HG03159 (cell line): ENCODE results near the gene RPS6KB2.

Experiments used
- ATAC-seq: cut with Tn5 transposase; IDR thresholded peaks from one replicate; pipeline ENCODE4 v1.9.1; 2021; ENCODE audit warnings: mild to moderate bottlenecking, moderate library complexity; ENCODE audit not compliant: unreplicated experiment

The RPS6KB2 gene

DNA sequence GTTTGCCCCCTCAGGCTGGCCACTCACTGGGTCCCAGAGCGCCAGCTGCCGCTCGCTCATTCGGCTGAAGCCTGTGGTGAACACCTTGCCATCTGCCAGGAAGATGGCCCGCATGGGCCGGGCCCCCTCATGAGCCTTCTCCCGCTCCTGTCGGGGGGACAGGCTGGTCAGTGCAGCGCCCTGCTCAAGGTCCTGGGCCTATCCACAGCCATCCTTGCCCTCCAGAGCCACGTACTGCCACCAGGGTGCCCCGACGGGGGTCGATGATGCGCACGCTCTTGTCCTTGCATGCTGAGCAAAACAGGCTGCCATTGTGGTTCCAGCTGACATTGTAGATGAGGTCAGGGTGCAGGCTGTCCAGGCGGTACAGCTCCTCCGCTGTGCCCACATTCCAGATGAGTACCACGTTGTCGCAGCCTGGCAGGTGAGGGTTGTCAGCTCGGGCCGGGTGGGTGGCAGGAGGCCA, 12.8 kb downstream of the RPS6KB2 start:
- ATAC-seq: no peak

DNA sequence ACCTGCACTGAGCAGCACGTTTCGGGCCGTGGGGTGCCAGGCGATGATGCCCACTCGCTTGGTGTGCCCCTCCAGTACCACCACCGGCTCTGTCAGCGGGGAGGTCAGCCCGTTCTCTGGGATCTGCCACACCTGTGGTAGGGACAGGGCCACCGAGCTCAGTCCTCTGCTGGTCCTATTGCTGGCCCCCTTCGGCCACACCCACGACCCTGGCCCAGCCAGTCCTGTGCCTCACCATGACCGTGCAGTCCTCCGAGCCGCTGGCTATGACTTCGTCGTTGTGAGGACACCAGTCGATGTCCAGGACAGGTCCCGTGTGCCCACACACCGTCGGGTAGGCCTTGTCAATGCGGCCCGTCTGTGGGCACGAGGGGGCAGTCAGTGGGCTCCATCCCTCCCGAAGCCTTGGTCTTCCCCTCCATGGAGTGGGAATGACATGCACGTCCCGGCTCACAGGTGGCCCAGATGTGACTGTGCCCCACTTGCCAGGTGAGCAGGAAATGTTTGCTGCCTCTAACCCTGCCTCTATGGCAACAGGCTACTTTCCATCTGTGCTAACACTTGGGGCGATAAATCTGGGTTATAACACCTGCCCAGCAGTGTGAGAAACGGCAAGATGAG, 13.5 kb downstream of the RPS6KB2 start:
- ATAC-seq: no peak

DNA sequence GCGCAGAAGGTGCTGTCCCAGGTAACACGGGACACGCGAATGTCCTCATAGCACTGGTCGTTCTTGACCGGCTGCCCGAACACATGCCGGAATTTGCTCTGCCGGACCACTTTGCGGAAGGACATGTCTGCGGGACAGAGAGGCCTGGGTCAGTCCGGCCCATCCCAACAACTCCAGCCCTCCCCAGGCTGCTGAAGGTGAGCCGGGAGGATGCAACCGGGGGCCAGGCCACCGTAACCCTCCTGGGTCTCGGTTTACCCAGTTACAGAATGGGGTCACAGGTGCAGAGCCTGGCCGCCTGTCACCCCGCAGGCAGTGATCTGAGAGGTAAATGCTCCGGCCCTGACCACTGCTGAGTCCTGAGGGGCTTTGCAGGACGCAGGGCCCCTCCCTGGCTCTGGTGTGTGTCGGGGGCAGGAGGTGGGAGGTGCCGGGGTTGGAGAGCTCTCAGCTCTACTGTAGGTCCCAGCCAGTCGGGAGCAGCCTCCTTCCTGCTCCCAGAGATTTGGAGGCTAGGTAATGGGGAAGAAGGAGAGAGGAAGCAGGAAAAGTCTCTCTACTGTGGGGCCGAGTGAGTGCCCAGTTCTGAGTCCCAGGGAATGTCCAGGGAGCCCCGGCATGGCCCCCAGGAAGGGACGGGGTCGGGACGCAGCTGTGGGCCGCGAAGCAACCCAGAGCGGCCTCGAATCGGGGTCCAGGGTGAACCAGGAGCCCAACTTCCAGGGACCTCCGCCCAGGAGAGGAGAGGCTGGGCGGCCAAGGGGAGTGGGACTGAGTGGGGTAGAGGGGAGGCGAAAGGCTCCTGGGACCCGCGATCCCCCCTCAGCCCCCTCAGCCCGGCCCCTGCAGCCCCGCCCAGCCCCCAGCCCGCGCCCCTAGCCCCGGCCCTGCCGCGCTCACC, 14.5 kb downstream of the RPS6KB2 start:
- ATAC-seq: no peak

DNA sequence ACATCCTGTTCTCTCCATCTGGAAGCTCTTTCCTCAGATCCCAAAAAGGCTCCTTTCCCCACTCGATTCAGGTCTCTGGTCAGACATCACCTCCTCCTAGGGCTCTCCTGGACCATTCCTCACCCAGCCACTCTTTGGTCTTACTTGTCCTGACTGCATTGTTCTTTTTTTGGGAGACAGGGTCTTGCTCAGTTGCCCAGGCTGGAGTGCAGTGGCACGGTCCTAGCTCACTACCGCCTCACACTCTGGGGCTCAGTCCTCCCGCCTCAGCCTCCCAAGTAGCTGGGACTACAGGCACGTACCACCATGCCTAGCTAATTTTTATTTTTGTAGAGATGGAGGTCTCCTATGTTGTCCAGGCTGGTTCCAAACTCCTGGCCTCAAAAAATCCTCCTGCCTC, 17.2 kb downstream of the RPS6KB2 start:
- ATAC-seq: no peak

DNA sequence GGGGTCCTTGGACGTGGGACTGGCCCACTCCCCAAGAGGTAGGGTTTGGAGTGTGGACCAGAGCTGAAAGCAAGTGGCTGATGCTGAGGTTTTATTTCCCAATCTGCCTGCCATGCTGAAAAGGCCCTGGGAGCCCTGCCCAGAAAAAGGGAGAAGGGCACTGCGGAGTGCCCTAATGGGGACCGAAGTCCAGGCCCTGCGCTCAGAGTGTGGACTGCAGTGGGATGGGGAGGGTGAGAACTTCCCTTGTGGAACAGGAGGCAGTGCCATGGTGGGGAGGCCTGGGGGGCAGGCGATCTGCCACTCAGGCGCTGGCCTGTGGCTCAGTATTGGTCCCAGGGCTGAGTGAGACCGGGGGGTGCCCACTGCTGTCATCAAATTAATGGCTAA, 19.9 kb downstream of the RPS6KB2 start:
- no peak for ATAC-seq

DNA sequence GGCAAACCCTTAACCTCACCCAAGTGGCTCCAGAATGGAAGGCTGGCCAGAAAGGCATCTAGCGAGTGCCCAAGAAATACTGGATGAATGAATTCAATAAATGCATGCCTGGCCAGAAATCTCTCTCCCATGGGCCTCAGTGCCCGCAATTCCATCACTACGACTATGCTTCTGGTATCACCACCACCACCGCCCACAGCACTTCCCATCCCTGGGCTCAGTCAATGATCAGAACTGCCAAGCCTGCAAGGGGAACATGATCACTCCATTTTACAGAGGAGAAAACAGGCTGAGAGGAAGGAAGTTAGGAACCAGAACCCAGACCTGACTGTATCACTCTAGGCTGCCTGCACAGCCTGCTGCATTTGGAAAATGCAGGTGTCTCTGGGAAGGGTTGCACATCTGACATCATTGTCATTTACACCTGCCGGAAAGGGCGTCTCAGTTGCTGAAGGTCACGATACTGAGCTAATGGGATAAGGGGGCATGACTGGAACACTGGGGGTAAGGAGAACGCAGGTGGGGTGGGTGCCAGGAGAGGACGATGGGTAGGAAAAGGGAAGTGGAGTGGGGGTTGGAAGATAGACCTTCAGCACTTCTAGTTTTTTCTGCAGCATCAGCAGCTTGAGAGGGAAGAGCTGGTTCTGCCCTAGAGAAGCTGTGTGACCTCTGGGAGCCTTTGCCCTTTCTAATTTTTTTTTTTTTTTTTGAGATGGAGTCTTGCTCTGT, 21.0 kb downstream of the RPS6KB2 start:
- no peak for ATAC-seq

DNA sequence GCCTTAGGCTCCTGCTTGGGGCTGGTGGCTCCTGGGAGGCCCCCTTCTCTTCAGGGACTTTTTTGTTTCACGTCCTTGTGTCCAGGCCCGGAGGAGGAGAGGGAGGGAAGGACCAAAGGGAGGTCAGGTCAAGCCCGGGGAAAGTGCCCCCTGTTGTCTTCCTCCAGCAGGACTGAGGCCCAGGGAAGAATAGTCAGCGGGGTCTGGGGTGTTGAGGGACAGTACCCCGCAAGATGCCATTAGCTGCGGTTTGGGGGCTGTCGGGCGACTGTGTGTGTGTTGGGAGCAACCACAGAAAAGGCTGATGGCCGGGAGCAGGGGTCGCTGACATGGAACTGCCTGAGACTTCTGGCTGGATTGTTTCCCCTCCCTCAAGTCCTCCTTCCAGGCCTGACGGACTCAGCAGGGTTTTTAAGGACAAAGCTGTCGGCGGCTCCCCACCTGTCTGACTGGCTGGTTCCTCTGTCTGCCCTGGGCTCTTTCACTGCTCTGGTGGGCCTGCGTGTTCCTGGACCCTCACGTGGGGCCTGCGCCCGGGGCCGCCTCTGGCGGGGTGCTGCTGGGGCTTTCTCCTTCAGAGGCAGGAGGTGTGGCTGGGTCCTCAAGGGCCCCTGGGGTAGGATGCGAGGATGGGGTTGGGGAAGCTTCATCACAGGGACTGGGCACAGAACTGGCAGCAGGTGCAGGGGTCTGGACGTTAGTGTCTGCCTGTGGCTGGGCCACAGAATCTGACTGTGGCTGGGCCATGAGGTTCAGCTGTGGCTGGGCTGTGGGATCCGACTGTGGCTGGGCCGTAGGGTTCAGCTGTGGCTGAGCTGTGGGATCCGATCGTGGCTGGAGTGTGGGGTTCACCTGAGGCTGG, 22.7 kb downstream of the RPS6KB2 start:
- ATAC-seq: no peak

DNA sequence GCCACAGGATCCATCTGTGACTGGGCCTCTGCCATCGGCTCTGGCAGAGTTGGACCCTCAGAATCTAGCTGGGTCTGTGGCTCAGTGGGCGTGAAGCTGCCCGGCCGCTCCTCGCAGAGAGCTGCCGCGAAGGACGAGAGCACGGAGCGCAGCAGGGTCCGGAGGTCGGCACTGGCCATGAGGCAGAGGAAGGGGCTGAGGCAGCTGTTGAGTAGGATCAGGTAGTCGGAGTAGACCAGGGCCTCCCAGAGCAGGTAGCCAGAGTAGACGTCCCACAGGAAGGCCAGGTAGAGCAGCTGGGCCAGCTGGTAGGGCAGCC, 23.3 kb downstream of the RPS6KB2 start:
- no peak for ATAC-seq

DNA sequence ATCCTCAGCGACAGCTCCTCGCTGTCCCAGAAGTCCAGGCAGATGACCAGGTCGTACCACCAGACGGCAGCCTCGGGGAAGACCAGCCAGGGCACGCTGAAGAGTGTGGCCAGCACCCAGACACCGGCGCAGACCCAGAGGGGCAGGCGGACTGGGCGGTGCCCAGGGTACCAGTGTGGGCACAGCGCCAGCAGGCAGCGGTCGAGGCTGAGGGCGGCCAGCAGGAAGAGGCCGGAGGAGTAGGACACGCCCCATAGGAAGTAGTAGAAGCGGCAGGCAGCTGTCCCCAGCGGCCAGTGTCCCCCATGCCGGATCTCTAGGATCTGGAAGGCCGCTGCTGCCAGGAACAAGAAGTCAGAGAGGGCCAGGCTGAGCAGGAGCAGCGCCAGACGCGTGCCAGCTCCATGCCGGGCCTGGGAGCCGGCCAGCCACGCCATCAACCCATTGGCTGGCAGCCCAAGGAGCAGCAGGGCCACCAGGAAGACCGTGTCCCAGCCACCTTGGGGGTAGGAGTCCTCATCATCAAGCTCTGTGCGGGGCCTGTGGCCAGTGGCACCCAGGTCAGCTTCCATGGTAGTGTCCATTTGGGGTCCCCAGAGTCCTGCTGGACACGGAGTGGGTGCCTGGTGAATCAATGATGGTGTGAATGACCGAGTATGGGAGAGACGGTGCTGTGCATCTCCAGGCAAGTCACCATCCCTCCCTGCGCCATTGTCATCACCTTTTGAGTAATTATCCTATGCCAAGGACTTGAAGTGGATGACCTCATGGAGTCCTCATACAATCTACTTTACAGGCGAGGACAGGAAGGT, 24.1 kb downstream of the RPS6KB2 start, which contains the start of gene GPR152:
GPR152 (minus strand) TSS at position 589 of the 812 bp plus-strand sequence; CDS start at position 584, 5 bp downstream.
- no peak for ATAC-seq

DNA sequence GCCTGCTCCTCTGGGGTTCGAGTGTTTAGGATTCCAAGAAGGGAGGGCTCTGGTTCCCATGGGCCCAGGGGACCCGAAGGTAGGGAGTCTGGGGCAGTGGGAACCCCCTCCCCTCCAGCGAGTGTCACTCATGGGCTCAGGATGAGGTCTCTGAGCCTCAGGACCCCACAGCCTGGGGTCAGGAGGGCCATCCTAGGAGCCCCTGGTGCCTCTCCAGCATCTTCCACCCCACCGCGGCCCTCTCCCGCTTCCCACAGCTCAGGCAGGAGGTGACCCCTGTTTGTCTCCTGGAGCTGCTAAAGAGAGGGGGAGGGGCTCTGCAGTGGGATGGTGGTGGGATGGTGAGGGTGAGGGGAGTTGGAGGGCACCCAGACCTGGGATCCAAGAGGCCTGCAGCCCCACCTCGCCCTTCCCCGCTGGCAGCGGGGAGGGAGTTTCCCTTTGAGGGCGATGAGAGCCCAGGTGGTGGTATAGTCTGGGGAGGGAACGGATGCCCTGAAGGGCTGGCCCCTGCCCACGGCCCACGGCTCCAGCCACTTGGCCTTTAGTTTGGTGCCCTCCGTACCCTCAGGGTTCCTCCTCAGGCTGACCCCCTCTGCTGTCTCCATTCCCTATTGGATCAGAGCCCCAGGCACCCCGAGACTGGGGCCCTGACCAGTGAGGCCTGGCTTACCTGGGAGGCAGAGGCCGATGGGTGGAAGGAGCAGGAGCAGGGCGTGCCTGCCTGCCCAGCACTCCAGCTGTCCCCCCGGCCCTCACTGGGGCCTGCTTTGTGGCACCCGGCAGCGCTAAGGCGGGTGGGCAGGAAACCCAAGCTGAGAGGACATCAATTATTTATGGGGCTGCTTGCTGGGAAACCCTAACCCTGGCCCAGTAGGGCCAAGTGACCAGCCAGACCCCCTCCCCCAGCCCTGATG, 25.8 kb downstream of the RPS6KB2 start:
- ATAC-seq: no peak

DNA sequence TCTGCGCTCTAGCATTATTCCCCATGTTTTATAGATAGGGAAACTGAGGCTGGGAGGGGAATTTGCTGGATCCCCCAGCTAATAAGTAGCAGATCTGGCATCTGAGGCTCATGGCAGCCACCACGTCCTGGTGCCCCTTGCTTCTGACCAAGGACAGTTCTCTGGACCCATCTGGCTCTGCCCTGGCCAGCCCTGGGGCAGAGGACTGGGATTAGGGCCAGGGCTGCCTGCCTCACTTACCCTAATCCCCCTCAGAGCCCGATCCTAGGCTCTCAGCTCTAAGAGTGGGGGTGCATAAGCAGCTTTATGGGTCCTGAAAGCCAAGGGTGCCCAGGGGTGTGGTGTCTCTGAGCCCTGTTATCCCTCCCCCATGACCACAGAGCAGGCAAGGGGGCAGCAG, 26.8 kb downstream of the RPS6KB2 start, which contains the start of gene CABP4:
CABP4 (plus strand) TSS at position 301 of the 400 bp plus-strand sequence; CDS start at position 371, 70 bp downstream.
- ATAC-seq: no peak

DNA sequence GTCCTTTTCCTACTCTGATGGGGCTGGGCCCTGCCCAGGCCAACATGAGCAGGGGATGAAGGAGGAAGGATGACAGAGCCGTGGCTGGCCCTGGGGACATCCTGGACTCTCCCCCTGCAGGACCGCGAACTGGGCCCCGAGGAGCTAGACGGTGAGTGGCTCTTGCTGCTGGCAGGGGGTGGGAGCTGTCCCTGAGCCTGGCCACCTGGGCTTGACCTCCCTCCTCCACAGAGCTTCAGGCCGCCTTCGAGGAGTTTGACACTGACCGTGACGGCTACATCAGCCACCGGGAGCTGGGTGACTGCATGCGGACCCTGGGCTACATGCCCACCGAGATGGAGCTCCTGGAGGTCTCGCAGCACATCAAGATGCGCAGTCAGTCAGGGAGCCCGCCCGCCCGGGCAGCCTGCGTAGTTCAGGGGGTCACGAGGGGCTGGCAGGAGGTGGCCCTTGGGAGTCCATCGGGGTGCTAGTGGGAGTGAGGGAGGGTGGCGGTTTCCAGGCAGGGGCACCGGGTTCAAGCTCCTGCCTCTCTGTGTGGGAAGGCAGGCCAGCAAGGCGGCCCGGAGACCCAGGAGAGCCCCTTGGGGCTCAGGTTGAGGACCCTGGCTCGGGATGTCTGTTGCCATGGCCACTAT, 27.9 kb downstream of the RPS6KB2 start:
- ATAC-seq: no peak

DNA sequence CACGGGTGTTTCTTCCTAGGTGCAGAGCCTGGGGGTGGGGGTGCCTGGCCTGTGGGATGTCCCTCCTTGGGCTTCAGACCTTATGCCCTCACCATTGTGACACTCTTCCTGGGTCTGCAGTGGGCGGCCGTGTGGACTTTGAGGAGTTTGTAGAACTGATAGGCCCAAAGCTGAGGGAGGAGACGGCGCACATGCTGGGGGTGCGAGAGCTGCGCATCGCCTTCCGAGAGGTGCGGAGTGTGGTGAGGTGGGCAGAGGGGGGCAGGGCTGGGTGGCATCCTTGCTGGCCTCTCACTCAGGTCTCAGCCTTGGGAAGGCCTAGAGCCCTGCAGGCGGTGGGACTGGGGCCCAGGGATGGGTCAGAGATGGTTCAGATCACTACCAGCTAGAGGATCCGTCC, 29.2 kb downstream of the RPS6KB2 start:
- ATAC-seq: no peak

DNA sequence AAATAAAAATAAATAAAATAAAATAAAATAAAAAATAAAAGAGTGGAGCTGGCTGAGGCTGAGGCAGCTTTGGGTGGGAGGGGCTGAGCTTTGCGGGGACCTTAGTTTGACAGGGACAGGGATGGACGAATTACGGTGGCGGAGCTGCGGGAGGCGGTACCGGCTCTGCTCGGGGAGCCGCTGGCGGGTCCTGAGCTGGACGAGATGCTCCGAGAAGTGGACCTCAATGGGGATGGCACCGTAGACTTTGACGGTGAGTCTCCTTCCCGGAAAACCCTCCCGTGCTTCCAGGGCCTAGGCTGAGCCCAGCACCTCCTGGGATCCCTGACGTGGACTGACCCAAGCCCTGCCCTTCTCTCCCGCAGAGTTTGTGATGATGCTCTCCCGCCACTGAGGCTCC, 30.0 kb downstream of the RPS6KB2 start:
- no peak for ATAC-seq

DNA sequence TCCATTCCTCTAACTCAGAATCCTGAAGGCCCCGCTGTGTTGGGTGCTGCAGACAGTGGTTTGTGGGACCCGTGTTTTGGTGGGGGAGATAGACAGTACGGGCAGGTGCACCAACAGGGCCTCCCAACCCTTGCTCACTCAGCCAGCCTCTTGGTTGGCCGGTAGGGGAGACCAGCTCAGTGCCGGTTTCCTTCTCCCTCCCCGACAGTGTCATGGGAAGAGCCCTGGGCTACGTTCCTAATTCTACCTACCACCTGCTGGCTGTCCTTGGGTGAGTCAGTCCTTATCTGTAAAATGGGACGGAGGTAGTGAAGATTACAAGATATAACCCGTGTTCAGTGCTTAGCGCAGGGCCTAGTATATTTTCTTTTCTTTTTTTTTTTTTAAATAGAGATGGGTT, 34.9 kb downstream of the RPS6KB2 start:
- no peak for ATAC-seq

DNA sequence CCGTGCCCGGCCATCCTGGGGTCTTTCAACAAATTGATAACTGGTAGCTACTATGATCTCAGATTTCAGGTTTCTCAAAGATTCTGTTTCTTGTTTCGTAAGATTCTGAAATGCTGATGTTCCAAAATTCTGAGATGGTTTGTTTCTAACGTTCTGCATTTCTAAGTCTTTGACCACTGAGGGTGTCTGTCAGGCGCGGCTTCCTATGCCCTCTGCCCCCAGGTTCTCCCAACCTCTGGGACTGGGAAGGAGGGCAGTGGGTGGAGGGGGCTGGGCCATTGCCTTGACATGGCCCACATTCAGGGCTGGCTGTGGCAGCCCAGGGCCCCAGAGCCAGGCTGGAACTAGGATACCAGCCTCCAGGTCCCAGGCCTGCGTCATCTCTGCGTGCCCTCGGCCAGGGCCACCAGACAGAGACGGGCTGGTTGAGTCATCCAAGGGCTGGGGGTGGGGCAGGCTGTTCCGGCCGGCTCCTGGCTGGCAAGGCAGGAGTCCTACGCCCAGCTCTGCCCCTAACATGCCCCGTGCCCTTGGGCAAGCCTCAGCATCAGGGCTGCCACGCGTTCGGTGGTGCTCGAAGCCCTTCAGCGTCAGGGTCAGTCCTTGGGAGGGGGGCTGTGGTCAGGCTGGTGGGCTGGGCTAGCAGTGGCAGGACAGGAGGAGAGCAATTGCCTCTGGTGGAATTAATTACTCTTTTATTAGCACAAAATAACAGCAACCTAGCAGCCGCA, 35.6 kb downstream of the RPS6KB2 start:
- ATAC-seq: no peak

DNA sequence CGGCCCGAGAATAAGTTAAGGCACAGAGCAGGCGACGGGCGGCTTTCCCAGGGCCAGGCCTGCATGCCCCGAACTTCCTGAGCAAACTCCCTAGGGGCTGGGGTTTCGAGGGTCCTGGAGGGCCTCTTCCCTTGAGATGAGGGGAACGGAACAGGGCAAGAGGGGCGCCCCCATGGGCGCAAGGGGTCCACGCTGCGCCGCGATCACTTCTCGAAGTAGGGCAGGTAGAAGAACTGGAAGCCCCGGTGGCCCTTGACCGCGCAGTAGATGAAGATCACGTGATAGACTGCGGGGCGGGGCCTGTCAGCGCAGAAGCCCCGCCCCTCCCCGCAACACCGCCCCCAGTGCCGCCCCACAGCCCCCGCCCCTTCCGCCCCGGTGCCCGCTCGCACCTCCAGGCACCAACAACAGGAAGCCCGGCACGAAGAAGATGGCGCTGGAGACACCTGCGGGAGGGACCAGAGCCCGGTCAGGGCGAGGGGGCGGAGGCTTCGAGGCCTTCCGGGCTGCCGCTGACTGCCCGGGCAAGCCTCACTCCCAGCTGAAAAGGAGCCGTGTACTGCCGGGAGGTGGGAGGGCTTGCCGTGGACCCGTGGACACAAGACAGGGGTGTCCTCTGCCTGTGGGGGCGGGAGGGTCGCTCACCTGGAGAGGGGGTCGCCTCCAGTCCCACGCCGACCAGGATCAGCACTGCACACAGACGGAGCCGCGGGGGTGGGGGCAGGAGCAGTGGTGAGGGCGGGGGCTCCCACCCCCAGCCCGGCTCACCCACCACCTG, 36.3 kb downstream of the RPS6KB2 start:
- peak; percentile 55 for ATAC-seq
